Vagina (tissue), 2 donors: ENCODE results near the gene MATR3. TPM values are rescaled to one million over a fixed set of nuclear protein-coding genes. Genes with fewer than 3 reads are reported as not detected.

ENCODE experiments used
- DNase-seq, 2 donors: peaks; one replicate each; pipeline ENCODE4 v3.0.0-alpha.2; 2017; ENCODE audit errors: extremely low spot score in 2 of 2
- H3K27ac ChIP-seq: fragments of 200-600 bp; sonication (generic); one replicate; pipeline ENCODE4 v1.5.1; 2019
- H3K27me3 ChIP-seq: fragments of 200-600 bp; sonication (generic); one replicate; pipeline ENCODE4 v1.5.1; 2019
- H3K36me3 ChIP-seq, 2 donors: fragments of 200-600 bp; sonication (generic); one replicate each; pipeline ENCODE4 v1.5.1; 2017 to 2019
- H3K4me1 ChIP-seq: fragments of 200-600 bp; sonication (generic); one replicate; pipeline ENCODE4 v1.5.1; 2019
- H3K4me3 ChIP-seq, 2 donors: fragments of 200-600 bp; sonication (generic); 1 replicate in 1 of 2; 2 replicates in 1 of 2; pipeline ENCODE4 v1.5.1; 2016 to 2019
- H3K9me3 ChIP-seq: fragments of 200-600 bp; sonication (generic); one replicate; pipeline ENCODE4 v1.5.1; 2019
- CTCF ChIP-seq, 3 experiments: fragments of 450-650 bp in 2 of 3; fragments of 200-600 bp in 1 of 3; sonication (generic) in 1 of 3; IDR thresholded peaks; one replicate each; pipeline ENCODE4 v1.5.1; 2017 to 2019; ENCODE audit warnings: antibody characterized with exemption in 3 of 3, mild to moderate bottlenecking in 2 of 3, moderate library complexity in 2 of 3
- POLR2A ChIP-seq, 2 donors: fragments of 450-650 bp; IDR thresholded peaks; one replicate each; pipeline ENCODE4 v1.6.1; 2017; ENCODE audit warnings: antibody characterized with exemption in 2 of 2, mild to moderate bottlenecking in 2 of 2, moderate library complexity in 2 of 2
- POLR2AphosphoS5 ChIP-seq, 2 donors: sonication (generic); formaldehyde crosslinking; IDR thresholded peaks; one replicate each; pipeline ENCODE4 v1.9.0; 2017; ENCODE audit warnings: antibody characterized with exemption in 2 of 2, mild to moderate bottlenecking in 2 of 2, low read depth in 1 of 2; ENCODE audit not compliant: insufficient read depth in 1 of 2
- intact Hi-C: fragments of 100-400 bp; cut with DNase I; formaldehyde crosslinking; loops from one replicate; pipeline ENCODE4 v1.15.1; 2023
- total RNA-seq: library from RNA; depleted of rRNA; stranded (reverse); fragments of >200 nt; gene quantifications from one replicate; pipeline ENCODE4 v1.2.3, GENCODE V29; 2016

MATR3 gene
- total RNA-seq, 1 donor from 2014 or later: 126 TPM

- H3K4me1 ChIP-seq: peaks cover 72% of the 10 kb centered on the region
- DNase-seq: no peak
- no peak overlapping the region for H3K4me3 ChIP-seq
These were observed 3.4 kb downstream of the MATR3 start for GRCh38 chr5:139296862-139297326.

GRCh38 chr5:139297439-139298133 is 4.0 kb downstream of the MATR3 start:
- Histone ChIP-seq H3K9me3 (no peaks in the 10 kb centered on the region), H3K36me3 (no peaks in the 10 kb centered on the region), H3K27ac (no peak overlapping the region), H3K4me3 (no peak overlapping the region), H3K4me1 (peaks cover 79% of the 10 kb centered on the region), H3K27me3 (no peaks in the 10 kb centered on the region)
- intact Hi-C loops: no loop called here
- no peak for TF ChIP-seq CTCF (IDR thresholded peaks at IDR 0.05)
- TF ChIP-seq POLR2AphosphoS5 (IDR thresholded peaks at IDR 0.05; ENCODE audit: insufficient read depth in 1 of 2, low read depth in 1 of 2): no peak
- TF ChIP-seq POLR2A (IDR thresholded peaks at IDR 0.05): no peak
- DNase-seq: no peak

More at GRCh38 chr5:139296862-139297326, 3.4 kb downstream of the MATR3 start:
- Histone ChIP-seq H3K27ac (no peak overlapping the region), H3K27me3 (no peaks in the 10 kb centered on the region), H3K9me3 (no peaks in the 10 kb centered on the region), H3K36me3 (no peaks in the 10 kb centered on the region)
- TF ChIP-seq CTCF (IDR thresholded peaks at IDR 0.05): no peak
- TF ChIP-seq POLR2A (IDR thresholded peaks at IDR 0.05): no peak
- TF ChIP-seq POLR2AphosphoS5 (IDR thresholded peaks at IDR 0.05; ENCODE audit: insufficient read depth in 1 of 2, low read depth in 1 of 2): no peak
- intact Hi-C loops: no loop called here

- no peak overlapping the region for H3K27ac ChIP-seq
- H3K9me3 ChIP-seq: no peaks in the 10 kb centered on the region
- intact Hi-C loops: no loop called here
- TF ChIP-seq CTCF (IDR thresholded peaks at IDR 0.05) (no peak), POLR2AphosphoS5 (IDR thresholded peaks at IDR 0.05; ENCODE audit: insufficient read depth in 1 of 2, low read depth in 1 of 2) (no peak), POLR2A (IDR thresholded peaks at IDR 0.05) (no peak)
- DNase-seq: no peak
- no peaks in the 10 kb centered on the region for H3K36me3 ChIP-seq
- H3K4me3 ChIP-seq: no peak overlapping the region
- H3K27me3 ChIP-seq: no peaks in the 10 kb centered on the region
- H3K4me1 ChIP-seq: peaks cover 79% of the 10 kb centered on the region
These were observed 4.7 kb downstream of the MATR3 start for GRCh38 chr5:139298242-139298641.

- no peak for DNase-seq
- Histone ChIP-seq H3K4me1 (peaks cover 91% of the 10 kb centered on the region), H3K9me3 (no peaks in the 10 kb centered on the region), H3K36me3 (no peaks in the 10 kb centered on the region), H3K27me3 (no peaks in the 10 kb centered on the region), H3K4me3 (peak overlapping the region in 1 of 2 donors; percentile 4), H3K27ac (no peak overlapping the region)
- TF ChIP-seq CTCF (IDR thresholded peaks at IDR 0.05) (no peak), POLR2AphosphoS5 (IDR thresholded peaks at IDR 0.05; ENCODE audit: insufficient read depth in 1 of 2, low read depth in 1 of 2) (no peak), POLR2A (IDR thresholded peaks at IDR 0.05) (no peak)
- intact Hi-C loops: no loop called here
These were observed 5.9 kb downstream of the MATR3 start for GRCh38 chr5:139299486-139299885.

- Histone ChIP-seq H3K36me3 (no peaks in the 10 kb centered on the region), H3K27ac (no peak overlapping the region), H3K27me3 (no peaks in the 10 kb centered on the region), H3K4me3 (no peak overlapping the region), H3K9me3 (no peaks in the 10 kb centered on the region), H3K4me1 (peaks cover 100% of the 10 kb centered on the region)
- DNase-seq: no peak
- no peak for TF ChIP-seq CTCF (IDR thresholded peaks at IDR 0.05)
- TF ChIP-seq POLR2AphosphoS5 (IDR thresholded peaks at IDR 0.05; ENCODE audit: insufficient read depth in 1 of 2, low read depth in 1 of 2): no peak
- TF ChIP-seq POLR2A (IDR thresholded peaks at IDR 0.05): no peak
- intact Hi-C loops: no loop called here
These were observed 8.4 kb downstream of the MATR3 start for GRCh38 chr5:139301808-139302499.
